Loucy (cell line): ENCODE data around the gene RNF17.

Experiments used
- H2AFZ ChIP-seq: fragments of 200-600 bp; sonication (generic); 2 replicates; pipeline ENCODE4 v1.6.0; 2016; ENCODE audit warnings: antibody characterized with exemption, mild to moderate bottlenecking, low read length, moderate library complexity
- H3F3A ChIP-seq: fragments of 200-600 bp; 2 replicates; pipeline ENCODE4 v1.6.0; 2016; ENCODE audit warnings: antibody characterized with exemption, low read depth, mild to moderate bottlenecking
- H3K27me3 ChIP-seq: fragments of 200-600 bp; sonication (generic); 2 replicates; pipeline ENCODE4 v1.6.1; 2014; ENCODE audit warnings: low read length, mild to moderate bottlenecking; ENCODE audit not compliant: insufficient read depth, poor library complexity, severe bottlenecking
- H3K36me3 ChIP-seq: fragments of 200-600 bp; sonication (generic); 2 replicates; pipeline ENCODE4 v1.6.1; 2016; ENCODE audit warnings: low read length; ENCODE audit not compliant: insufficient read depth
- H3K4me1 ChIP-seq: fragments of 200-600 bp; sonication (generic); 2 replicates; pipeline ENCODE4 v1.5.1; 2014; ENCODE audit warnings: low read length, mild to moderate bottlenecking; ENCODE audit not compliant: insufficient read depth, poor library complexity, severe bottlenecking
- H3K4me2 ChIP-seq: fragments of 200-600 bp; sonication (generic); 2 replicates; pipeline ENCODE4 v1.6.0; 2014; ENCODE audit warnings: antibody characterized with exemption, low read length, low read depth, mild to moderate bottlenecking; ENCODE audit not compliant: poor library complexity, severe bottlenecking
- H3K4me3 ChIP-seq: fragments of 200-600 bp; sonication (generic); 2 replicates; pipeline ENCODE4 v1.5.1; 2014; ENCODE audit warnings: low read length, mild to moderate bottlenecking, mixed read lengths; ENCODE audit not compliant: poor library complexity, severe bottlenecking
- H3K79me2 ChIP-seq: fragments of 200-600 bp; sonication (generic); 2 replicates; pipeline ENCODE4 v1.6.1; 2014; ENCODE audit warnings: low read length; ENCODE audit not compliant: insufficient read depth
- H3K9ac ChIP-seq: fragments of 200-600 bp; sonication (generic); 2 replicates; pipeline ENCODE4 v1.6.0; 2014; ENCODE audit warnings: mild to moderate bottlenecking, low read depth, low read length, moderate library complexity; ENCODE audit not compliant: poor library complexity, severe bottlenecking
- H3K9me2 ChIP-seq: fragments of 200-600 bp; sonication (generic); replicated peaks from 2 replicates; pipeline ENCODE4 v1.6.1; 2016; ENCODE audit warnings: low read depth, low read length, mixed read lengths
- H3K9me3 ChIP-seq: fragments of 200-600 bp; sonication (generic); 2 replicates; pipeline ENCODE4 v1.6.1; 2014; ENCODE audit warnings: mild to moderate bottlenecking, antibody characterized with exemption, low read length, low read depth; ENCODE audit not compliant: insufficient read depth
- H4K20me1 ChIP-seq: fragments of 200-600 bp; sonication (generic); 2 replicates; pipeline ENCODE4 v1.6.0; 2014; ENCODE audit warnings: antibody characterized with exemption, low read length, mild to moderate bottlenecking; ENCODE audit not compliant: insufficient read depth, poor library complexity, severe bottlenecking
- CTCF ChIP-seq: fragments of 200-600 bp; sonication (generic); conservative IDR thresholded peaks from 2 replicates; pipeline ENCODE4 v1.5.1; 2014; ENCODE audit warnings: mild to moderate bottlenecking, antibody characterized with exemption, low read length
- EZH2phosphoT487 ChIP-seq: fragments of 200-600 bp; IDR thresholded peaks from 2 replicates; pipeline ENCODE4 v1.6.1; 2018; ENCODE audit warnings: antibody characterized with exemption, mild to moderate bottlenecking, moderate library complexity, borderline replicate concordance

Gene RNF17

GRCh38 chr13:24741016-24741662, 22.8 kb upstream of the RNF17 start:
- Histone ChIP-seq H3K9me3 (no peaks in the 10 kb centered on the region), H4K20me1 (no peaks in the 10 kb centered on the region), H2AFZ (0 out of 2 replicates have a peak overlapping the region, but pooled peaks have one; percentile 55), H3K36me3 (no peaks in the 10 kb centered on the region), H3K4me3 (no peak overlapping the region), H3K9me2 (no peaks in the 10 kb centered on the region), H3K9ac (no peak overlapping the region), H3K4me2 (peak overlapping the region; percentile 80), H3K27me3 (no peaks in the 10 kb centered on the region), H3F3A (no peaks in the 10 kb centered on the region), H3K4me1 (peaks cover 39% of the 10 kb centered on the region), H3K79me2 (no peaks in the 10 kb centered on the region)
- no peak for TF ChIP-seq EZH2phosphoT487
- peak; percentile 73 for TF ChIP-seq CTCF

GRCh38 chr13:24741791-24742190, 22.2 kb upstream of the RNF17 start:
- TF ChIP-seq EZH2phosphoT487, result no peak
- TF ChIP-seq CTCF, result no peak
- H2AFZ ChIP-seq, result peak overlapping the region; percentile 55

GRCh38 chr13:24742294-24742693, 21.7 kb upstream of the RNF17 start:
- H3K4me1 ChIP-seq, result peaks cover 39% of the 10 kb centered on the region
- H2AFZ ChIP-seq, result peak overlapping the region; percentile 55
- peak overlapping the region; percentile 62 for H3K4me3 ChIP-seq
- H3K9me3 ChIP-seq, result no peaks in the 10 kb centered on the region
- H3F3A ChIP-seq, result no peaks in the 10 kb centered on the region
- no peaks in the 10 kb centered on the region for H3K27me3 ChIP-seq
- no peak overlapping the region for H3K9ac ChIP-seq
- no peak for TF ChIP-seq EZH2phosphoT487
- no peak for TF ChIP-seq CTCF
- H4K20me1 ChIP-seq, result no peaks in the 10 kb centered on the region
- H3K79me2 ChIP-seq, result no peaks in the 10 kb centered on the region
- H3K4me2 ChIP-seq, result peak overlapping the region; percentile 80
- H3K9me2 ChIP-seq, result no peaks in the 10 kb centered on the region
- H3K36me3 ChIP-seq, result no peaks in the 10 kb centered on the region

More at GRCh38 chr13:24741791-24742190, 22.2 kb upstream of the RNF17 start:
- Histone ChIP-seq H4K20me1 (no peaks in the 10 kb centered on the region), H3K4me1 (peaks cover 39% of the 10 kb centered on the region), H3K9me2 (no peaks in the 10 kb centered on the region), H3K9me3 (no peaks in the 10 kb centered on the region), H3K4me2 (peak overlapping the region; percentile 80), H3K4me3 (no peak overlapping the region), H3K27me3 (no peaks in the 10 kb centered on the region), H3F3A (no peaks in the 10 kb centered on the region), H3K79me2 (no peaks in the 10 kb centered on the region), H3K36me3 (no peaks in the 10 kb centered on the region), H3K9ac (no peak overlapping the region)
